ENCODE measurements around the gene CCDC60. TPM values are rescaled to one million over a fixed set of nuclear protein-coding genes. Genes with fewer than 3 reads are reported as not detected.

CCDC60 gene
- not detected in 2 replicates for total RNA-seq (2014; rRNA removed; shearing (Covaris generic))

DNA sequence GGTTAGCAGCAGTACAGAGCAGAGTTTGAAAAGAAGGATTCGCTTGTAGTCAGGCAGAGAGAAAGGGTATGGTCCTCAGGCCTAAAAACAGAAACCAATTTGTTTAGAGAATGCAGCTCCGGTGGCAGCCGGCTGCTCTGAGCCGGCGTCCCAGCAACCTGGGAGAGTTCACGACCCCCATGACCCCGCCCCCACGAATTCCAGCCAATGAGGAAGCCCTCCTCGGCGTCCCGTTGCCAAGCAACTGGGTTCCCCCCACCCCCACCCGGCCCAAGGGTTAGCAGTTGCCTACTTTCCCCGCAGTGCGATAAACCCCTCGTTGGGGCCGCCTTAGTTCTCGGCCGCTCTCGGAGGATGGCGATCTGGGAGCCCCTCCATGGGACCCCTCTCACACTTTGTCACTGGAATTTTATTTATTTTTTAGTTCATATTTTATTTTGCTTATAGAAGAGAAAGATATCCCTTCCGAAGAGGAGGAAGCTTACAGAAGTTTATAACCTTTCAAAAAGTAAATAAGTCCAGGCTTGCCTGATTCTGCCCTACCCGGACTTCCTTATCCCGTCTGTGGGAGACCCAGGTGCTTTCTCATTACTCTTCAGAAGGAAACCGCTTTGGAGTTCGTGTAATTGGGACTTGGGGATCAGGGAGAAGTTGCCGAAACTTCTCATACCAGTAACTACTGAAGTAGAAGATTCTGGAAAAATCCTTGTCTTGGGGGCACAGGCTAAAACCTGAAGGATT lies at the start of gene CCDC60:
TSS of gene CCDC60 (plus strand) at position 300 of the 741 bp plus-strand sequence. CDS start 448 bp downstream, outside the sequence.
- peak; percentile 51 for DNase-seq (ENCODE audit: low read depth)

GRCh38 chr12:119288576-119288975 lies 46.0 kb upstream of the CCDC60 start:
- no peak for DNase-seq (ENCODE audit: low read depth)

DNA sequence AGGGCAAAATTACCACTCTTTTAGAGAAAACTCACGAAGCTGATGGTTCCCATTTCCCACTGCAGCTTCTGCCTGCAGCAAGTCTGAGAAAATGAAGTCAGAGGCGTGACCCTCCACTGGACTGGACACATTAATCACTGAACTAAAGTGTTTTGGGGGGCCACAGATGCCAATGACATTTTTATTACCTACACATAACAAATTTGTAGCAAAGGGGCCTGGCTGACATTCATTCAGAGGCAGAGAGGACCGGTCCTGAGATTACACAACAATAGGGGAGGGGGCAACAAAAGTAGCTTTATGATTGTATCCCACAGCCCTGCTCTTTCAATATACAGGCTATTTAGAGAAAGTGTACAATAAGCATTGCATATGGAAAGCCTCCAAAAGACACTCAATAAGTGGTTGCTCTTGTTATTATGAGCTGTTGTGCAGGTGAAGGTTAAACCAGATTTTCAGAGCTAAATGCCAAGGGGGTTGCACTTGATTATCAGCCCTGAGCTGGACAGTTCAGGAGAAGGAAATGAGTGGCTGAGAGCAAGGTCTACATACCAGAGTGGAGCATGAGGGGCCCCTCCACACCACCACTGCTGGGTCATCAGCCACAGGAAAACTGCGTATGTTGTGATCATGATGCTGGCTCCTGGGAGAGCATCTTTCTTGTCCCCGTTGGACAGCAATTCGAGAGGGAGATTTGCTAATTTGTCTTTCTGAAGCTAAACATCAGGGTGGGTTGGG lies 41.5 kb upstream of the CCDC60 start:
- DNase-seq (ENCODE audit: low read depth): no peak

DNA sequence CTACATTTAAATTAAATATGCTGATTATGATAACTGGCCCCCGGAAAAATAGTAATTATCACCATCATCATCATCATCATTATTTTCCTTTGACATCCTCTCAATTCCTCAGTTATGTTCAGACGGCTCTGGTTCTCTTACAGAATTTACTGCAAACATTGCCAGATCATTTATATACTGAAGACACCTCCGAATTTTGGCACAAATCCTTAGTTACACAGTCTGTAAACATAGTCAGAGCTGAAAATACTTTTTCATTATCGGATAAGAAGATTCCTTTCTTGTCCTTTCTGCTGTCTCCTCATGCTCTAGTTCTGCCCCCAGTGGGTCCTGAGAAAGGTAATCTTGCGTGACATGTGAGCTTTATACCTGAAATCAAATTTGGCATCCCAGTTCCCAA lies 40.3 kb upstream of the CCDC60 start:
- DNase-seq (ENCODE audit: low read depth): no peak

DNA sequence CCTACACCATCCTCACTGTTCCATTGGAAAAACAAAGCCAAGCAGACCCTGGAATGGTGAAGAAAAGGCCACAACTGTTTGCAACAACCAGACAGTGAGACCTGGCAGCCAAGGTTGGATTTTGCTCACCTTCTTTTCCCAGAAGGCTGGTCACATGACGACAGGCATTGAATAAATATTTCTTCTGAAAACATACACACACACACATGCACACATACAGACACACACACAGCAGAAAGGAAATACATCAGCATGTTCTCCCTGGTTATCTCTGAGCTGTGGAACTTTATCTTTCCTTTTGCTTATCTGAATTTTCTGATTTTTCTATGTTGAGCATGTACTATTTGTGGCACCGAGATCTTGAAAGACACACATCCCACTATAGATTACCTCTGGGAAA lies 38.0 kb upstream of the CCDC60 start:
- no peak for DNase-seq (ENCODE audit: low read depth)

DNA sequence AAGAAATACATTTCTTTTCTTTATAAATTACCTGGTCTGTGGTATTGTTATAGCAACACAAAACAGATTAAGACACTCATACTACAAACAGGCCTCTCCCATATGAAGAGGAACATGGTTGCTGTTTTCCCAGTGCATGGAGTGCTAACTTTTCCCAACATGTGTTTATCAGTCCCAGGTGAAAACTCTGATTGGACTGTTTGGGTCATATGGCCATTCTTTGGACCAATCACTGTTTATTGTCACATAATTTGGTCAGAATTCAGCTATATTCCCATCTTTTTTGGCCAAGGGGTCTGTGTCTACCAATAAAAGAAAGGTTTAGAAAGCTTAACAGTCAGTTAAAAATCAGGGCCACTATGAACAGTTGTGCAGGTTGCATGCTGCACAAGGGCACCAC lies 35.4 kb upstream of the CCDC60 start:
- no peak for DNase-seq (ENCODE audit: low read depth)

GRCh38 chr12:119301379-119301778 lies 33.1 kb upstream of the CCDC60 start:
- DNase-seq (ENCODE audit: low read depth): no peak

DNA sequence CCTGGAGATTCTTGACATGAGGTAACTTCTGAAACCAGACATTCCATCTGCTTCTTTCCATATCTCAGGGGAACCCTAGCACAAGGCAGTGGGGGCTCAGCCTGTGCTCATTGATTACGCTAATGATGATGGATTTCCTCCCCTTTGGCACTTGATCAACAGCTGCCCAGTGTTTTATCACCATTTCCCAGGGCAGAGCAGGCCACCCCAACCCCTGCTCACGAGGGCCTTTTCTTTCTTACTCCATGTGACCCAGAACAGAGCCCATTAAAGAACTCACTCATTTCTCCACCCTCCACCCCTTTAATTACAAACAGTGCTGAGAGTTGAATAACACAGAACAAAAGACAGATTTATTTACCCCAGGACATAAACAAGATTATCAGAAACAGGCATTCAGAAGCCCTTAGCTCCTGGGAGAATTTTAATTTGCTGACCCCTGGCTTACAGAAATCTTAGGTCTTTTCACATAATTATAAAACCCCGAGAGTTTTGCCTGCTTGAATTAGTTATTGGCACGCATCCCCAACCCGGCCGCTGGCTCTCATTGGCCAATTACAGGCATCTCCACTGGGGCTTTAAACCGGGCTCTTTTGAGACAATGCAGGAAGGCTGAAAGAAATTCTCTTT lies 32.0 kb upstream of the CCDC60 start:
- no peak for DNase-seq (ENCODE audit: low read depth)

GRCh38 chr12:119306593-119306992 lies 27.9 kb upstream of the CCDC60 start:
- no peak for DNase-seq (ENCODE audit: low read depth)

GRCh38 chr12:119307747-119308146 lies 26.8 kb upstream of the CCDC60 start:
- DNase-seq (ENCODE audit: low read depth): no peak

DNA sequence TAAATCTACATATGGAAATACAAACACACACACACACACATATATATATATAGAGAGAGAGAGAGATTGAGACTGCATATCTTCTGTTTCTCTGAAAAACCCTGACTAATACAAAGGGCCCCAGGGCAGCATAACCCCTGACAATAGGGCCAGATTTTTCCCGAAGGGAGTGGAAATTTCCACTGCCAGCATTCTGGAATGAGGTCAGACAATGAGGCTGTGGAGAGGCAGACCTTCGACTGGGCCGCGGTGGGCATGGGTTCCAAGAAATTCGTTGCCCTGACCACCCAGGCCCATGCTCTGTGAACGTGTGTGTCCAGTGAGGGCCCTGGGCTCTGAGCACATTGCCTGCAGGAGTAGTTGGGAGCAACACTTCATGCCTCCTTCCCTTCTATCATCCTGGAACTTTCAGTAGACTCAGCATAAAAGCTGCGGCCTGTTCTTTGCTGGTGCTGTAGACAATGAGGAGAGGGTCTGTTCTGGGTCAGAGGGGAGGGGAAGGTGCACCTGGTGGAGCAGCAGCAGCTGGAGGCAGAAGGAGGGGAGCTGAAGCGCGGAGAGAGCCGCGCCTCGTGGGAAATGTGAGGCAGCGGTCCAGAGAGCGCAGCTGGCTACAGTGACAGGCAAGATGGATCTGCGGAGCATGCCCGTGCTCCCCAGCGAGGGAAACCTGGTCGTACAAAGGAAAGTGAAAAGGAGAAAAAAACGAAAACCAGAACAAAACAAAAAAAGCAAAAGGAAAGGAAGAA lies 25.6 kb upstream of the CCDC60 start:
- no peak for DNase-seq (ENCODE audit: low read depth)

GRCh38 chr12:119311878-119312277 lies 22.7 kb upstream of the CCDC60 start:
- no peak for DNase-seq (ENCODE audit: low read depth)

GRCh38 chr12:119312904-119313303 lies 21.6 kb upstream of the CCDC60 start:
- DNase-seq (ENCODE audit: low read depth): no peak

GRCh38 chr12:119314290-119314689 lies 20.2 kb upstream of the CCDC60 start:
- no peak for DNase-seq (ENCODE audit: low read depth)

DNA sequence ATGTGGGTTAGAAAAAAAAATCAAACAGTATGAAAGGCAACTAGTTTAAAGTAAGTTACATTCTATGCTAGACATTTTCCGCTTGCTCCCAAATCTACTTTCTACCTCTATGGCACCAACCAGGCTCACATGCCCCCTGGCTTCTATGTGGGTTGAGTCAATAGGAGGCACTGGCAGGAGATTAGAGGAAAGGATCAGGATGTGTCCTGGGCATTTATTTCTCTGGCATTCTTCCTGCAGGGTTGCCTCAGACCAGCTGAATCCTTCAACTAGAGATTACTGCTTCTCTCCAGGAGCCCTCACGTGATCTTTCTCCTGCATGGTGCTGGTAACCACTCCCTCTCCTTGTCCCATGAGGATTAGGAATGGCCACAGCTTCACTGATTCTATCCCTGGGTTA lies 14.9 kb upstream of the CCDC60 start:
- no peak for DNase-seq (ENCODE audit: low read depth)

DNA sequence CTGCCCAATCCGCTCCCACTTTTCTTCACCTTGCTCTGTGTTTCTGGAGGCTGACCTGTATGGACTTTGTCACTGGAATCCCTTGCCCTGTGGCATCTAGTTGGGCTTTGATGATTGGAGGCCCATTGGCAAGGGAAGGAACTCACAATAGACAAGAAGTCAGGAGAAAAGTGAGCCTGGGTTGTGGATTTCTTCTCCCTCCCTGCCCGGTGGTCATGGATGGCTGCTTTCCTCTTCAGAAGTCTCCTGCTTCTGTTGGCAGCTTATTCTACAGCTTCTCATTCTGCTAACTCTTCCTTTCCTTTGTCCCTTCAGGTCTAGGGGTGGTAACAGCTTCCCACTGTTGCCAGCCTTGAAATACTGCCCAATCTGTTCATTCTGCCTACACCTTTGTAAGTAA lies 13.9 kb upstream of the CCDC60 start:
- DNase-seq (ENCODE audit: low read depth): no peak

DNA sequence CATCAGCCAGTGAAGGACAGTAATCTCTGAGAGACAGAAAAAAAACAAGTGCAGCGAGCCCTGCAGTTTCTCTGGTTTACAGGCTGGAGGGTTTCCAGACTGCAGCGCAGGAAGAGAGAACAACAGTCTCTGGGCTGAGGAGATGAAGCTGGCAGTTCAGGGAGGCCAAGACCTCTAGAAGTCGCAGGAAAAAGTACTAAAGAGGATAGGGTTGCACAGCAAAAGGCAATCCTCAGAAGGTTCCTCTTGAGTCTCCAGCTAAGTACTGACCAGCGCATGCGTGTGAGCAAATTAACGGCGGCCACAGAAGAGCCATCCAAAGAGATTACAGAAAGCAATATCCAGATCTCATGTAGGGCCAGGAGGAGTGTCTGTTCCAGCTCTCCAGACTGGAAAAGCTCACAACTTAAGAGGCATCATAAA lies 12.2 kb upstream of the CCDC60 start:
- no peak for DNase-seq (ENCODE audit: low read depth)

DNA sequence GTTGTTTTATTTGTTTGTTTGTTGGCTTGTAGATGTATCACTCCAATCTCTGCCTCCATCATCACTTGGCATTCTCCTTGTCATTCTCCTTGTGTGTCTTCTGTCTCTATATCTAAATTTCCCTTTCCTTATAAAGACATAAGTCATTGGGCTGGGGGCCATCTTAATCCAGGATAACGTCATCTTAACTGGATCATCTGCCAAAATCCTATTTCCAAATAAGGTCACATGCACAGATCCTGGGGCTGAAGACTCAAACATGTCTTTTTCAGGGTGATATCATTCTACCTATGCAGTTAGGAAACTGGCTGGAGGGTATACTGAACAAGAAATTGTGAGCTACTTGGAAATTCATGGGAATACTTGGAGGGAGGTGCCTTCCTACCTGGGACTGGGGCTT lies 8.7 kb upstream of the CCDC60 start:
- no peak for DNase-seq (ENCODE audit: low read depth)

- no peak for DNase-seq (ENCODE audit: low read depth)
Observed at GRCh38 chr12:119326341-119326740, 8.2 kb upstream of the CCDC60 start.

GRCh38 chr12:119327471-119327870 lies 7.1 kb upstream of the CCDC60 start:
- no peak for DNase-seq (ENCODE audit: low read depth)

- peak; percentile 48 for DNase-seq (ENCODE audit: low read depth)
Observed at GRCh38 chr12:119328111-119328510, 6.4 kb upstream of the CCDC60 start.

All from Daoy (cell line).